ENCODE data around the gene TLK1.

The TLK1 gene

DNA sequence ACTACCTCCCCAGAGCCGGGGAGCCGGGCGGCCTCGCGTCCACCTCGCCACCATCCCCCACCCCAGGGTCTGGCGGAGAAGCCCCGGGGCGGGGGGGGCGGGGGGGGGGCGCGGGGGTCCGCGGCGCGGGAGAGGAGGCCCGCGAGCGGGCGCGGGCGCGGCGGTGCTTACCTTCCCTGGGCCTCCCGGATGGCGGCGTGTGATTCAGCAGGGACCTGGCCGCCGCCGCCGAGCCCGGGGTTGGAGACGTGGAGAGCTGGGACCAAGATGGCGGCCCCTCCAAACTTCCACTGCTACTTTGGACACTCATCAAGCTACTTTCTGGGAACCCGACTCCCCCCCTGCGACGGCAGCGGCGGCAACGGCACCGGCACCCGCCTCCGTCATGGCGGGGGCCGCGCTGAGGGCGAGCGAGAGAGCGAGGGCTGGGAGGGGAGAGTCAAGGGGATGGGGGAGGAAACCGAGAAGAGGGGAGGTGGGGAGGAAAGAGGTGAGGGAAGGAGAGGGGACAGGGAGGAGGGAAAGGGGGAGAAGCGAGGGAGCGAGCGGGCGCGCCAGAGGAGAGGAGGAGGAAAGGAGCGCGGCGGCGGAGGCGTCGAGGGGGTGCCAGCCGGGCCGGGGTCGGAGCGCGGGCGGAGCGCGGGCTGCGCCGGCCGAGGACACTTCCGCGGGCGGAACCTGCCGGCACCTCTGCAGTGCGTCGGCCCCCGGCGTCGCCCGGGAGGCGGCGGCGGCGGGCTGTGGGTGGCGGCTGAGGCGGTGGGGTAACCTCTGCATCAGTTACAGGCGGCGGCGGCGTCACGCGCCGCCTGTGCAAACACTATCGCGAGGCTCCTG, at the start of gene TLK1:
Gene TLK1, minus strand, starts transcription at position 775 of the 837 bp plus-strand sequence. Its CDS starts 465 bp downstream, at position 310.
- peak; percentile 86 to 88 for DNase-seq

DNA sequence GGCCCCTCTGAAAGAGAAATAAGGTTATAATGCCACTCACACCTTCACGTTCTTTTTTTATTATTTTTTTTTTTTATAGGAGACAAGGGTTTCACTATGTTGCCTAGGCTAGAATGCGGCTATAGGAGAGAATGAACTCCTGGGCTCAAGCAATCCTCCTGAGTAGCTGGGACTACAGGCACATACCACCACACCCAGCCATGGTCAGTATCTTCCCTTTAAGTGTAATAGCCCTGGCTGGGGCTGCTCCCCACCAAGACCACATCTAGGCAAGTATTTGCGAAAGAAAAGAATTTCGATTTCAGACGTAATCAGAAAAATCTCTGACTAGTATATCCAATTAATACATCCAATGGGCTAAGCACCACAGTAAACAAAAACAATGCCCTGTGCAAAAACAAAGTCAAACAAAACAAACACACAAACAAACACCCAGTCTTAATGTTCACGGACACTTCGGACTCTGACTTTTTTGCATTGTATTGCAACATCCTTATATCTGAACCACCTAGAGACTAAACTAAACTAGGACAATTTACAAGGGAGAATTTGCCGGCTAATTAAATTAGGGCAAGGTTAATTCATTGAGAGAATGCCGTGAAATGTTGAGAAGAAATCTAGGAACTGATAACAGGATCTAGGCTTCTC, 49.6 kb upstream of the TLK1 start:
- DNase-seq: no peak

DNA sequence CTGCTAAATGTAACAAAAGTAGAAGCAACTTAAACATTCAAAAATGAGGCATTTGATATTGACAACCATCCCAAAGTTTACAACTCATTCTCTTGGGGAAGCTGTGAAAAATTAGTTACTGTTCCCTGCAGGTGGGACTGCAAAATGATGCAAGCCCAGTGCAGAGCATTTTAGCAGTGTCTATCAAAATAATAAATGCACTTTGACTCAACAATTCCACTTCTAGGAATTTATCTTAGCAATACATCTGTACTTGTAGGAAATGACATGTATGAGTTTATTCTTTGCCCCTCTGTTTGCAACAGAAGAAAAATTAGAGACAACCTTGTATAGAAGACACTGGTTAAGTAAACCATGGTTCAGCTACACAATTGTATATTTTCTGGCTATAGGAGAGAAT, 48.0 kb upstream of the TLK1 start:
- no peak for DNase-seq

DNA sequence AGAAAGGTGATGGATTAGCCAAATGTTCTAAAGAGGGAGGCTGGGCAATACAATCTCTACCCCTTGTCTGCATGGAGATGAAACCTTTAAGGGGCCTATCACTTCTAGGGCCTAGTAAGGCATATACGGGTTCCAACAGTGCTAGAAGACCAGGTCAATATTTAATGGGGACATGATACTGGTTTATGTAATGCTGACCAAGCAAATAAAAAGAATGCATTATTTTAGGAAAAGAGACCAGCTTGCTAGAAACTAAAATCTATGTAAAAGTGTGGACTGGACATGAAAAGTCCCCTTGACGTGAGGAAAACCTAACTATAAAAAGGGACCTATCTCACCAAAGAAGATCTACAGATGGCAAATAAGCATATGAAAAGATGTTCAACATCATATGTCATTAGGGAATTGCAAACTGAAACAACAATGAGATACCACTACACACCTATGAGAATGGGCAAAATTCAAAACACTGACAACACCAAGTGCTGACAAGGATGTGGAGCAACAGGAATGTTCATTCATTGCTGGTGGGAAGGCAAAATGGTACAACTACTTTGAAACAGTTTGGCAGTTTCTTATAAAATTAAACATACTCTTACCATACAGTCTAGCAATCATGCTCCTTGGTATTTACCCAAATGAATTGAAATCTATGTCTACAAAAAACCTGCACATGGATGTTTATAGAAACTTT, 45.9 kb upstream of the TLK1 start:
- no peak for DNase-seq

DNA sequence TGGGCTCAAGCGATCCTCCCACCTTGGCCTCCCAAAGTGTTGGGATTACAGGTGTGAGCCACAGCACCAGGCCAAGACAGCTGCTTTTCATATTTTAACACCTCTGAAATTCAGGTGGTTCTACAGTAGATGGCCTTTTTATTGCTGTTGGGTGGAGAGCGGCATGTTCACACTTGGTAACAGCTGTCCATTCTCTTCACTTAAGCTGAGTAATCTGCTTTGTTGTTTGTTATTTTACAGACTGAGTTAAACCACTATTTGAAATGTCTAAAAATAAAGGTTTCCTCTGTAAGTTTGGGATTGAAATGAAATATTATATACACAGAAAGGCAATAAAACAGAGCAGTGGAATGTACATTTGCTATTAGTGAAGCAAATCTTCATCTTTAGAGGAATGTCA, 44.9 kb upstream of the TLK1 start:
- no peak for DNase-seq

DNA sequence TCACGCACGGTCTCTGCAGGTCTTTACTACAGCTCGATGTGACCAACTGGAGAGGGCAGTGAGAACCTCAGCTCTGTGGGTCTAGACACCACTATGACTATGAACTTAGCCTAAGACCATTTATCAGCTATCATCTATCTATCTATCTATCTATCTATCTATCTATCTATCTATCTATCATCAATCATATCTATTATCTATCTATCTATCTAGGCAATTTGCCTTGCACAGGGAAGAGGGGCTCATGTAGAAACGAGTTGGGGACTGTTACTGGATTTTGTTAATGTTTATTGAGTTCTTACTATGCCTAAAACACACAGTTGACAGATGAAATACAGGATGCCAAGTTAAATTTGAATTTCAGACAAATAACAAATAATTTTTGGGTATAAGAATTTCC, 41.1 kb upstream of the TLK1 start:
- no peak for DNase-seq

DNA sequence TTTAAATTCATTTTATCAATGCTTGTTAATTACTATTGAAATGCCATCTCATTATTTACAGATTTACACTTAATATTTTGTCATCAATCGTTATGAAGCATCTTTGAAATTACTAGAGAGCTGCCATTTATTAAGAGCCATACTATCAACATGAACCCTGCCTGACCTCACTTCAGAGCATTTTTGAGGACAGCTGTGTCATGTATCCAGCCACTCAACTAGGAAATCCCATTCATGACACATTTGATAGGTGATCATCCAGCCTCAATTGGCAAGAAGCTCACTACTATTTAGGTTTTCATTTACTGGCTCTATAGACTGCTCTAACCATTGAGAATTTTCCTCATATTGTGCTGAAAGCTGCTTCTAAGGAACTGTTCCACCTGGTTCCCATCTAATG, 40.6 kb upstream of the TLK1 start:
- DNase-seq: no peak

DNA sequence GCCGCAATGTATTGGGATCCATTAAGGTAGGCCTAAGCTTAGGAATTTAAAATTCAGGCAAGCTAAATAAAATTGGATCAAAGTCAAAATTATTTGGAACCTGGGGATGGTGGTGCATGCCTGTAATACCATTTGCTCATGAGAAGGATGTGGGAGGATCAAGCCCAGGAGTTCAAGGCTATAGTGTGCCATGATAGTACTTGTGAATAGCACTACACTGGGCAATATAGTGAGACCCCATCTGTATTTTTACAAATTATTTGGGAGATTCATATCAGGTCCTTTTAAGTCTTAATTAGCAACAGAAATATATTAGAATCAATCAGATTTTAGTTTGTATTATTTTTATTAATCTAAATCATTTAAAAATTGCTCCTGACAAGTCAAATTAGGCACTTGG, 39.8 kb upstream of the TLK1 start:
- DNase-seq: no peak

DNA sequence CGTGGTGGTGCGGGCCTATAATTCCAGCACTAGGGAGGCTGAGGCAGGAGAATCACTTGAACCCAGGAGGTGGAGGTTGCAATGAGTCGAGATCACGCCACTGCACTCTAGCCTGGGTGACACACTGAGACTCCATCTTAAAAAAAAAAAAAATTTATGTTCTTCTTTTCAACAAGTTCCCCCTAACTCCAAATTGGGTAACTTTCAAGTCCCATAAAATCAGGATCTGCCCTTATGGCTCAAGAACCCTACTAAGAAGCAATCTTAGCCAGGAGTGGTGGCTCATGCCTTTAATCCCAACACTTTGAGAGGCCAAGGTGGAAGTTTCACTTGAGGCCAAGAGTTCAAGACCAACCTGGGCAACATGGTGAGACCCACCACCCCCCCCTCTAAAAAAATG, 30.3 kb upstream of the TLK1 start:
- DNase-seq: no peak

DNA sequence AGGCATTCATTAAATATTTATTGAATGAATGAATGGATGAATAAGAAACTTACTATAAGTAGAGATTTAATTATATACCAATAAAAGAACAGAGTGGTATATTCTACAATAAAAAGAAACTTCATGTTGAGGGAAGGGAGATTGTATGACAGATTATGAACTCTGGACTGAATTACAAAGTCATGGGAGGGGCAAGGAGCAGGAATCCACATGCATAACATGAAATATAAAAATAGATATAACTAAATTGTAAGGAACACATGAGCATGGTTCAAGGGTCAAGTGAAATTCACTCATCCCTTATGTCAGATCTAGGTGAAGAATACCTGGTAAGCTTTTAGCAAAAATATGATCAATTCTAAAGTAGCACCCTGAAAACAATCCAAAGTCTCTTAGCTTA, 27.1 kb upstream of the TLK1 start:
- DNase-seq: no peak

DNA sequence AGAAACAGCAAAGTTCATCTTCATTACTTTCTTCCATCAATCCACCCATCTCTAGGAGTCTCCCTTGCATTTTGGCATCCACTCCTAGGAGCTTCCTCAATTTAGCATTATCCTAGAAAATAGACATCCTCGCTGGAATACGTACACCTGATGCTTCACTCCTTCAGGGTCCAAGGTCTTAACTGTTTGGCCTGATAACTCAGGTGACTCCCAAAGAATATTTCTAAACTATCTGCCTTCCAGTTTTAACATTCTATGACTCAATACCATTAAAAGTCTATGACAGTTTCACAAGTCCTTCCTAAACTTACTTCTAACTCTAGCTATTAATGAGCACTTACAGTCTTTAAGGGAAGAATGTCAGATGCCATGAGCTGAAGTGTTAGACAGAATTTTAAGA, 26.5 kb upstream of the TLK1 start:
- no peak for DNase-seq

DNA sequence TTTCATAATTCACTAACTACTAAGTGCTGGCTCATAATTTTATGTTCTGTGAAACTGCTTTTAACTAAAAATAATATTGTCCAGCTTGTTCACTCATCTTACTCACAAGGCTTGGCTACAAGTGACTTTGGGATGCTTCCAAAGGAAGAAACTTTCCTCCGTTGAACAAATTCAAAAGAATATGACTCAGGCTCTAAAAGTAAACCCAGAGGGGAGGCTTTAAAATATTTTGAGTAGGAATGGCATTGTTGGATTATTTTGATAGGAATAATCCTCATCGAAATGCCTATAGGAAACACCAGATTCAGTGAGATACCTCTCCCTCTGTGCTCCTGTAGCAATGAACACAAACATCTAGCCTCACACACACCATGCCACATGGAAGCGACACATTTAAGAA, 25.2 kb upstream of the TLK1 start:
- DNase-seq: no peak

DNA sequence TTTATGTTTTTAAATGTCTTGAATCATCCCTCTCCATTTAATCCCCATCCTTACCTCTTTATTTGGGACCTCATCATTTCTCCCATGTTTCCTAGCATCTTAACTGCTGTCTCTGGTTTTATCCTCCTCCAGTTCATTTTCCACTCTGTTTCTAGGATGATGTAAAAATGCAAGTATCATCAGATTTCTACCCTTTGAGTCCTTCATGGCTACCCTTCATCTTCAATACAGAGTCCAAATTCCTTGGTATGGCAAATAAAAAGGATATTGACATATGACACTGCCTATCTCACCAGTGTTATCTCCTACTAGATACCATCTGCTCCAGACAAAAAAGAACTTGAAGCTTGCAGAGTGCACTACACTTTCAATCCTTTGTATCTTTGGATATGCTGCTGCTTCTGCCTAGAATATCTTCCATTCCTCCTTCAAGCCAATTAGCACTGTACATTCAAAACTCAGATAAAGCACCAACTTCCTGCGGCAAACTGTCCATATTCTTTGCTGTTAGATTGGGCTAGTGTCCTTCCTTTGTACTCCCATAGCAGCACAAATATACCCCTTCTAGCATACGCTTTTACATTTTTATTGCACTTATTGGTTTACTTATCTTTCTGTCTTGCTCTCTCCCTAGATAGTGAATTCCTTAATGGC, 24.6 kb upstream of the TLK1 start:
- DNase-seq: no peak

DNA sequence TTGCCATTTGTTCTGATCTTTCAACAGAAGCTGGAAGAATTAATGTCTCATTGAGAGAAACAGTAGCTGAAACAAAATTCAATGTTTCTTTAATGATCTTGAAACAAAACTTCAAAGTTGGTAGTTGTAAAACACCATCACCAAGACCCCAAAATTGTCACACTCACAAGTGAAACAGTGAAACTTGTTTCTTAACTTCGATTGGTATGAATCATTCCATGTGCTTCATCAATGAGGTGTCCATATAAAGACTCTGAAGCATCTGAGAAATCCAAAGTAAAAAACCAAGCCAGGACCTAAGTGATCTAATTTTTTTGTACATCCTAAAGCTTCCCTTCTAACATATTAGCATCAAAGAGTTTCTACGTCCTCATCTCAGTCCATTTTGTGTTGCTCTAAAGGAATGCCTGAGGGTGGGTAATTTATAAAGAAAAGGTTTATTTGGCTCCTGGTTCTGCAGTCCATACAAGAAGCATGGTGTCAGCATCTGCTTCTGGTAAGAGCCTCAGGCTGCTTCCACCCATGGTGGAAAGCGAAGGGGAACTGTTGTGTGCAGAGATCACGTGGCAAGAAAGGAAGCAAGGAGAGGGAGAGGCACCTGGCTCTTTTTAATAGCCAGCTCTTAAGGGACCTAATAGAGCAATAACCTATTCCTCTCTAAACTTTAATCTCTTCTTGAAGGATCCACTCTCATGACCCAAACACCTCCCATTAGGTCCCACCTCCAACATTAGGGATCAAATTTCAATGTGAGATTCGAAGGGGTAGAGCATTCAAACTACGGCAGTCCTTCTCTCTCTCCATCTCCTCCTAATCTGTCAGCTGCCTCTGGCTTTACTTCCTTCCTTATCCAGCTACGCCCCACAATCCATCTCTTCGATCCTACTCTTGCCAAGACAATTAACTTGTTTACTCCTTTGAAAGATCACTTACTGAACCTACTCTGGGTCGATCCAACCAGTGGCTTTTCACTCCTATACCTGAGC, 20.7 kb upstream of the TLK1 start:
- no peak for DNase-seq

DNA sequence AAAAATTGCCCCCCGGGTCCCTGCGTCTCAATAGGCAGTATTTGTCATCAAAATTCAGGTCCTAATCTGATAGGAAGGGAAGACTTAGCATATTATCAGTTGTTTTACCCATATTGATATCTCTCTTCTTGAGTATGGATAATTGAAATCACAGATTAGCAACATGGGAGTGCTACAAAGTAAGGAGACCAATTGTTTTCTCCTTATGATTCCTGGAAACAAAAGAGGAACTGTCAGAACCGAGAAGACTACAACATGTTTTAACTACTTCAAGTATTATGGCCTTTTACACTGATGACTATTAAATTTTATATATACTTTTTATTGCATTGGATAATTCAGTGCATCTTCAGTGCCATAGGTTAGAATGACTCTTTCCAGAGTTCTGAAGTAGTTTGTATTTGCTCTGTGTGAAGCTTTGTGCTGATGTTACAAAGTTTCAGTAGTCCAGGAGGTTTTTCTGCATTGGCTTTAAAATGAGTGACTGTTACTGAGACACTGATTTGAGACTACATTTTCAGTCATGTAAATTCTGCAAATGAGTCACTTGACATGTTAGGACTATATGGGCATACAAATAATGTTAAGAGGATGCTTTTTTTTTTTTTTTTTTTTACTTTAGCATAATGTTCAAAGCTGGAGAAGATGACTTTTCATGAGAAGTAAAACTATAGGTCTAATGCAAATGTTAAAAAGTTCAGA, 19.7 kb upstream of the TLK1 start:
- DNase-seq: peak; percentile 17 to 30

DNA sequence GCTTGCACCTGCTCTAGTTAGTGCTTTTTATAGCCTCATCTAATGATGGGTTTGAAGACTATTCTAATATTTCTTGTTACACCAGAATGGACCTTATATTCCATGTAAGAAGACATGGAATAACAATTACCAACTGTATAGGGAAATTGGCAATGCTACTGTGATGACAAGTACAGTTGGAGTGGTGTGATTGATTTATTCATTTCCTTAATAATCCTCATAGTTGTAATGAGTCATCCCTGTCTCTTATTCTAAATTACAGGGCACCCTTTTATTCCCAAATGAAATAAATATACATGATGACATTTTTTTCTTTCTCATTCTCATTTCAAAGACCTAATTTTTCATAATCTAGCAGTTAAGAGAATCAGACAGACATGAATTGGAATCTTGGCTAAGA, 18.3 kb upstream of the TLK1 start:
- DNase-seq: no peak

DNA sequence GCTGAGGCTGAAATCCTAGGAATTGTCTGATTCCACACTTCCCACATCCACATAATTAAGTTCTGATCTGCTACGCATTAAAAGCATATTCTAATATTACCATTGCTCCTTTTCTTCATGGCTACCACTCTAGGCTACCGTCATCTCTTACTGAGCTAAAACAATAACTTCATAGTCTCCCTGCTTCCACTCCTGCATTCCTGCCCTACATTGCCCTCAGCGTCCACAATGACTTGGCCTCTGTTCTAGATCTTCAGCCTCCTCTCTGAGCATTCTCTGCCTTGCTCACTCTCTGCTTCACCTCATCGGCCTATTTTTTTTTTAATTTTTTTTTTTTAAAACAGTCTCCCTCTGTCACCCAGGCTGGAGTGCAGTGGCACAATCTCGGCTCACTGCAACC, 15.8 kb upstream of the TLK1 start:
- no peak for DNase-seq

DNA sequence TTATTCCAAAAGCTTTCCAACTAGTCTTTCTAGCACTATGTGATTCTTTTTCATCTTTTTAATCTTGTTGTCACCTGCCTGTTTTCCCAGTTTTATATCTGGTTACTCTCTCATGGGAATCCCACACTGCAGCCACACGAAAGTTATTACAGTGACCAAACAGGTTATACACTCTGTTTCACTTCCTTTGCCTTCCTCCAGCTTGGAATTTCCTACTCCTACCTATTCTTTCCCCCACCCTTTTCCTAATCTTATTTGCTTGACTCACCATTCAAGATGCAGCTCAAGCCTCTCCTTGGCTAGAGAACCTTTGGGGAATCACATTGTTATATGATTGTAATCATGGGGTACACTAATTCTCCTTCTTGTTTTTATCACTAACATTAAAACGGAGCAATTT, 13.4 kb upstream of the TLK1 start:
- no peak for DNase-seq

DNA sequence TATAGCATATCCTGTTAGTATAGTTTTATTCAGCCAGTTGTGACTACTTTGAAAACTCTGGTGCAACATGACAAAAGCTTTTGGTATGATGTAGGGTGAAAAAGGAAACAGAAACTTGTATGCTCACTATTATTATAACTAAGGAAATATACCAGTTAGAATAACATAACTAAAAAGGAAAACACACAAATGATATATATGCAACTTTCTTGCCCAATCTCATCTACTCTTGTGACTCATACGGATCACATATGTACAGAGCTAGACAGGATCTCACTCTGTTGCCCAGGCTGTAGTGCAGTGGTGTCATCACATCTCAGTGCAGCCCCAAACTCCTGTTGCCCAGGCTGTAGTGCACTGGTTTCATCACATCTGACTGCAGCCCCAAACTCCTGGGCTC, 12.4 kb upstream of the TLK1 start:
- no peak for DNase-seq

DNA sequence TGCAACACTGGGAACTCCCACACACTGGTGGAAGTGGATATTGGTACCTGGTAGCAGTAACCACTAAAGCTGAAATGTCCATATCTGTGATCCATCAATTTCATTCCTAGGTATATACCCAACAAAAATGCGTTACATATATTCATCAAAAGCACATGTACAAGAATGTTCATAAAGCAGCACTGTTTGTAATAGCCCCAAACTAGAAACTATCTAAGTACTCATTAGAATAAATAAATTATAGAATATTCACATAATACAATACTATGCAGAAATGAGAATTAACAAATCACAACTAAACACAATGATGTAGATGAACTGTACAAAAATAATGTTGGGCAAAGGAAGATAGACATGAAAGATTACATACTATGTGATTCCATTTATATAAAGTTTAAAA, 11.1 kb upstream of the TLK1 start:
- DNase-seq: no peak

DNA sequence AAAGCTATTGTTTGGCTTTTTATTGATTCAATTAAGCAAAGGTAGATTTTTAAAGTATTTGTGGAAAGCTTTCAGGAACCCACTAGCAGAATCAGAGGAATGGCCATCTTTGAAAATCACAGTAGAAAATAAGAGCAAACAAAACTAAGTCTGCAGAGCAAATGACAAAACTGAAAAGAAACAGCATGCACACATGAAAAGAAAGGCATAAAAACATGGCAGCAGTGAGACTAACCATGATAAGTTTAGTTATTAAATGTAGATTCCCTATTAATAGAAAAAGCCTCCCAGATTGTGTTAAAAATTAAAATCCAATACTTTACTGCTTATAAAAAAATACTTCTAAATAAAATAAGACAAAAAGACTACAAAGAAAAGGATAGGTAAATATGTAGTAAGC, 9.1 kb upstream of the TLK1 start:
- DNase-seq: no peak

DNA sequence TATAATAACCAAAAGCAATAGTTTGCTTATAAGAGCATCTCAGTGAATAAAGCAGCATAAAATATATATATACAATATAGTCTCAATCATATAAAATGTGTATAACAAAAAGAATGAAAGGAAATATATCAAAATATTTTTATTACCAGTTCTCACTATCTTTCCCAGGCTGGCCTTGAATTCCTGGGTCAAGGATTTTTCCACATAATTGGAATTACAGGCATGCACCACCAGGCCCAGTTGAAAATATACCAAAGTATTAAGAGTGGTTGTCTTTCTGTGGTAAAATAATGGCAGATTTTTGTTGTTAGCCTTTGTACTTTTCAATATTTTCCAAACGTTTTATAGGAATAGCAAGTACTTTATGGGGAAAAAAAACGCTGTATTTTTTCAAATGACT, 8.6 kb upstream of the TLK1 start:
- no peak for DNase-seq

All from Kasumi-1 (cell line).